Ovary (tissue), 3 donors: ENCODE data around the gene ZFYVE9.

Experiments used
- CTCF ChIP-seq, 3 donors: fragments of 450-650 bp in 2 of 3; fragments of 200-600 bp in 1 of 3; IDR thresholded peaks; one replicate each; pipeline versions ENCODE4 v1.5.1 to v1.8.0; 2016 to 2022; ENCODE audit warnings: antibody characterized with exemption in 3 of 3, mild to moderate bottlenecking in 1 of 3
- EP300 ChIP-seq: sonication (generic); formaldehyde crosslinking; IDR thresholded peaks from one replicate; pipeline ENCODE4 v1.6.1; 2017; ENCODE audit warnings: antibody characterized with exemption
- POLR2A ChIP-seq: fragments of 450-650 bp; IDR thresholded peaks from one replicate; pipeline ENCODE4 v1.6.1; 2017; ENCODE audit warnings: antibody characterized with exemption, mild to moderate bottlenecking, moderate library complexity
- donor health status: DM: no; HTN: no; CAD: no.

GRCh38 chr1:52125736-52126359, 16.0 kb upstream of the ZFYVE9 start:
- no peak for TF ChIP-seq CTCF (IDR thresholded peaks at IDR 0.05)
- no peak for TF ChIP-seq POLR2A
- no peak for TF ChIP-seq EP300
